AG04449 (cell line): ENCODE data around the gene COTL1.

ENCODE experiments used
- CTCF ChIA-PET: fragments of 350-600 bp; formaldehyde crosslinking; extraction: SDS; loops from one replicate; lab custom pipeline; 2021; ENCODE audit warnings: antibody characterized with exemption; lab: Yijun Ruan, JAX
- POLR2A ChIA-PET: fragments of 400-600, 350-600 bp; formaldehyde crosslinking; extraction: SDS; loops from one replicate; lab custom pipeline; 2020; ENCODE audit warnings: antibody characterized with exemption, inconsistent platforms; lab: Yijun Ruan, JAX
- DNase-seq: peaks from one replicate; pipeline ENCODE4 v3.0.0-alpha.2; 2010; ENCODE audit warnings: low read depth, low spot score
- H3K4me3 ChIP-seq: 2 replicates; pipeline ENCODE4 v1.5.1; 2011; ENCODE audit warnings: low read depth, mild to moderate bottlenecking, control low read depth, low read length
- TF ChIP-seq, protein P1 (sequence below): IDR thresholded peaks from one replicate; pipeline ENCODE4 v1.5.1; 2011; ENCODE audit warnings: mild to moderate bottlenecking, moderate library complexity, low read length, control low read depth, inconsistent platforms; ENCODE audit not compliant: insufficient read depth; ENCODE audit errors: missing control alignments

Gene COTL1

DNA sequence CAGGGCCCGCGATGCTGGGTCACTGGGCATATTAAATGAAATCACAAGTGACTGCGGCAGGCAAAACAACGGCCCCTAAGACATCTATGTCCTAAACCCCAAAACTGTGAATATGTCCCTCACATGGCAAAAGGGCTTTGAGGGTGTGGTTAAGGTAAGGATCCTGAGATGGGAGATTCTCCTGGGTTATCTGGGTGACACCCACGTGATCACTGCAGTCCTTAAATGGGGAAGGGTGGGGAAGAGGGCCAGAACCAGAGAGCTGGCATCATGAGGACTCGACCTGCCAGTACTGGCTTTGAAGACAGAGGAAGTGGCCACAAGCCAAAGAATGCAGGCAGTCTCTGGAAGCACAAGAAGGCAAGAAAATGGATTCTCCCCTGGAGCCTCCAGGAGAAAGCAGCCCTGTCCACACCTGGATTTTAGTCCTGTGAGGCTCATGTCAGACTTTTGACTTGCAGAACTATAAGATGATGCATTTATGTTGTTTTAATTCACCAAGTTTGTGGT, 12.5 kb downstream of the COTL1 start:
- CTCF ChIA-PET = interaction anchor here (1.0 to 2.8 kb wide), 3 partner anchors 11 to 121 kb away, joined by 3 to 12 read pairs (median 5); no protein-coding TSS in a partner anchor
- no peak for DNase-seq
- TF ChIP-seq, protein P1, sequence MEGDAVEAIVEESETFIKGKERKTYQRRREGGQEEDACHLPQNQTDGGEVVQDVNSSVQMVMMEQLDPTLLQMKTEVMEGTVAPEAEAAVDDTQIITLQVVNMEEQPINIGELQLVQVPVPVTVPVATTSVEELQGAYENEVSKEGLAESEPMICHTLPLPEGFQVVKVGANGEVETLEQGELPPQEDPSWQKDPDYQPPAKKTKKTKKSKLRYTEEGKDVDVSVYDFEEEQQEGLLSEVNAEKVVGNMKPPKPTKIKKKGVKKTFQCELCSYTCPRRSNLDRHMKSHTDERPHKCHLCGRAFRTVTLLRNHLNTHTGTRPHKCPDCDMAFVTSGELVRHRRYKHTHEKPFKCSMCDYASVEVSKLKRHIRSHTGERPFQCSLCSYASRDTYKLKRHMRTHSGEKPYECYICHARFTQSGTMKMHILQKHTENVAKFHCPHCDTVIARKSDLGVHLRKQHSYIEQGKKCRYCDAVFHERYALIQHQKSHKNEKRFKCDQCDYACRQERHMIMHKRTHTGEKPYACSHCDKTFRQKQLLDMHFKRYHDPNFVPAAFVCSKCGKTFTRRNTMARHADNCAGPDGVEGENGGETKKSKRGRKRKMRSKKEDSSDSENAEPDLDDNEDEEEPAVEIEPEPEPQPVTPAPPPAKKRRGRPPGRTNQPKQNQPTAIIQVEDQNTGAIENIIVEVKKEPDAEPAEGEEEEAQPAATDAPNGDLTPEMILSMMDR = no peak
- no peak overlapping the region for H3K4me3 ChIP-seq
- POLR2A ChIA-PET = interaction anchor here (0.6 kb wide), 1 partner anchor 13 kb away, joined by 3 read pairs; no protein-coding TSS in a partner anchor

DNA sequence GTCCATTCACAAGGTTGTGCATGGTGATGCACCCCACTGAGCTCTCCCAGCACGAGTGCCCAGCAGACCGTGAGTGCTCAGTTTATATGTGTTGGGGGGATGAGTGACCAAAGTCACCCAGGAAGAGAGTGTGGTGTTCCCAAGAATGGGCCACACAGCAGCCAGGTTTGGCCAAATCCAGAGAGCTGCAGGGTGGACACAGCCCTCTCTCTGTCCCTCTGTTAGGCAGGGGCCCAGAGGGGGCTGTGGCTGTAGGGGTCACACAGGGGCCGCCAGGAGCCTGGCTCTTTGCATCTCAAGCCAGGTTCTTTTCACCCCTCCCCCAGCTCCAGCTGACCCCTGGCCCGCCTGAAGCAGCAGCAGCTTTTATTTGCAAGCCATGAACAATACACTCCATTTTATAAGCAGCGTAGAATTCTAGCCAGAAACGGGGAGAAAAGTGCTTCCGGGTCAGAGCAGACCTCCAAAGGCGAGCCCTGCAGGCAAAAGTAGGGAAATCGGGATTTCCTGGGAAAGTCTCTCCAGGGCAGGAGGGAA, 13.3 kb downstream of the COTL1 start:
- ChIA-PET CTCF (interaction anchor here (0.7 to 2.8 kb wide), 5 partner anchors 9 to 133 kb away, joined by 3 to 12 read pairs (median 5); no protein-coding TSS in a partner anchor), POLR2A (interaction anchor here (0.7 kb wide), 1 partner anchor 12 kb away, joined by 3 read pairs; no protein-coding TSS in a partner anchor)
- H3K4me3 ChIP-seq = no peak overlapping the region
- no peak for DNase-seq
- TF ChIP-seq, protein P1 = no peak

DNA sequence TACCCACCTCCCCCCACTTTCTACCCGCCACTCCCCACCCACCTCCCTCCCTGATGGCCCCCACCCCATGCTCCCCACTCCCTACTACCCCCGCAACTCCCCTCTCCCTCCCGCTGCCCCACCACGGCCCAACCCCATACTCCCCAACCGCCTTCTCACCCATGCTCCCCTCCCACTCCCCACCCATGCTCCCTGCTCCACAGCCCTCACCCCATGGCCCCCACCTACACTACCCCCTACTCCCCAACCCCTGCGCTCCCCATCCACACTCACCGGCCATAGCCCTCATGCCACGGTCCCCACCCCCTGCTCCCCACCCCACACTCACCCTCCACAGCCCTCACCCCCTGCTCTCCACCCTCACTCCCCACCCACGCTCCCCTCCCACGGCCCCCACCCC, 13.9 kb downstream of the COTL1 start:
- DNase-seq = no peak
- CTCF ChIA-PET = interaction anchor here (0.7 to 3.6 kb wide), 7 partner anchors 10 to 134 kb away, joined by 3 to 21 read pairs (median 7); no protein-coding TSS in a partner anchor
- no peak overlapping the region for H3K4me3 ChIP-seq
- TF ChIP-seq, protein P1 = no peak
- POLR2A ChIA-PET = interaction anchor here (0.7 kb wide), 1 partner anchor 86 kb away, joined by 3 read pairs; no protein-coding TSS in a partner anchor

DNA sequence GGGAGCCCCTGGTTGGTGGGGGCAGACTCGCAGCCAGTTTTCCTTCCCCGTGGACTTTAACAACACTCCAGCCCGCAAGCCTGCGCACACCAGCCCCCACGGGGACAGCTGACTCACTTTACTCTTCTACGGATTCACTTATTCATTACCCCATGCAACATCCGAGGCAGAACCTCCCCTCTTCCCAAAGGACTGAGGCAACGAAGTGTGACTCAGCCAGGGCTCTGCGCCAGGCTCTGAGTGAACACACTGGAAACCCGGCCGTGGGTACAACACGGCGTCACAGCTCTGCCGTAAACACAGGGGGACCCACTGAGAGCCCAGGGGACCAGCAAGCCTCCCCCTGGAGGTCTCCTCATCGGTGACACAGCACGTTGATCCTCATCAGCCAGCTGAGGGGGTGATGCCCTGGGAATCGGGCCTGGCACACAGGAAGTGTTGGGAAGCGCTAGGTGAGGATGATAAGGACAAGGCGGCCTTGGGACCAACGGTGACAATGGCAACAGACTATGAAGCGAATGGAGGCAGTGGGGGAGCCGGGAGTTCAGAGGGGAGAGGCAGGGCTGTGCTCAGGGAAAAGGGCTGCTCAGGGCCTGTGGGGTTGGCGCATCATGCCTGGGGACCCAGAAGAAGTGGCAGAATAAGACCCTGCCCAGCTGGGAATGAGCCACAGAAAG, 14.6 kb downstream of the COTL1 start:
- TF ChIP-seq, protein P1 = no peak
- peak overlapping the region; percentile 36 for H3K4me3 ChIP-seq
- POLR2A ChIA-PET = interaction anchor here (0.7 to 4.9 kb wide), 3 partner anchors 13 to 86 kb away, joined by 3 to 61 read pairs (median 4); partner anchors contain the start of gene COTL1
- CTCF ChIA-PET = interaction anchor here (1.1 to 3.6 kb wide), 4 partner anchors 19 to 123 kb away, joined by 3 to 21 read pairs (median 9); no protein-coding TSS in a partner anchor
- DNase-seq = peak; percentile 90

DNA sequence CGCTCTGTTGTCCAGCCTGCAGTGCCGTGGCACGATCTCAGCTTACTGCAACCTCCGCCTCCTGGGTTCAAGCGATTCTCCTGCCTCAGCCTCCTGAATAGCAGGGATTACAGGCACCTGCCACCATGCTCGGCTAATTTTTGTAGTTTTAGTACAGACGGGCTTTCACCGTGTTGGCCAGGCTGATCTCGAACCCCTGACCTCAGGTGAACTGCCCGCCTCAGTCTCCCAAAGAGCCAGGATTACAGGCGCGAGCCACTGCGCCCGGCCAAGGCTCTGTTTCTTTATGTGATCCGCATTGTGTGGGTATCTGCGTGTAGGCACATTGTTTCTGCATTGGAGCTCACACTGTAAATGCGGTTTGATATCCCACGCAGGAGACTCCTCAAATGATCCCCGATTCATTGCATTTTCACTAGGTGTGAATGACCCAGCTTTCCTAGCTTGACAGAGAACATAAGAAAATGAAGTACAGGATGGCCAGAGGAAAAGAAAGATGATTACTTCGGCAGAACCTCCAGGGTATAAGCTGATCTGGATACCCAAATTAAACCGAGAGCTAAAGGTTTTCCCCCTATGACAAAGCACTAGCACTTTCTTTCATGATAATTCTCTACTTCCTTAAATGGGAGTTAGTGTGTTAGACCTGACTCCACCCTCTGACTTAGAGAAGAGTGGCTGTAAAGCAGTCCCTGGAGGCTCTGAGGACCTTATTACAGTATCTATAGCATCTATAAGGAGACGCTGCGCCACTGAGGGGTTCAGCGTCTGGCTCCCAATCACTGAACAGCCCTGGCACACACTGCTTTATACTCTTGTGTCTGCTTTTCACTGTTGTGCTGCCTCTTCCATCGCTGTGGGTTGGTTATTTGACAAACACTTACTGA, 17.3 kb downstream of the COTL1 start:
- no peak for DNase-seq
- TF ChIP-seq, protein P1 = no peak
- no peak overlapping the region for H3K4me3 ChIP-seq
- ChIA-PET CTCF (interaction anchor here (1.6 to 5.5 kb wide), 5 partner anchors 18 to 323 kb away, joined by 4 to 24 read pairs (median 6); partner anchors contain the start of gene COTL1), POLR2A (interaction anchor here (1.5 to 4.9 kb wide), 3 partner anchors 11 to 68 kb away, joined by 4 to 61 read pairs (median 7); partner anchors contain the start of gene COTL1)
